Spleen (tissue), 11 donors: ENCODE results near the gene GNA14. TPM values are rescaled to one million over a fixed set of nuclear protein-coding genes. Genes with fewer than 3 reads are reported as not detected.
"Not testable (repeated sequence)": the region's sequence is repeated elsewhere in the genome, so short reads cannot be mapped to it uniquely, and the experiment has no call there.

Experiments used
- DNase-seq: peaks from one replicate; pipeline ENCODE4 v3.0.0-alpha.2; 2020
- H3K27ac ChIP-seq, 8 donors: fragments of 200-600 bp; sonication (generic) in 7 of 8; 1 replicate in 4 of 8; 2 replicates in 4 of 8; pipeline versions ENCODE4 v1.5.0 to v1.8.0; 2016 to 2021; ENCODE audit warnings: inconsistent platforms in 4 of 8, mild to moderate bottlenecking in 4 of 8, moderate library complexity in 1 of 8
- H3K27me3 ChIP-seq, 7 donors: fragments of 200-600 bp; sonication (generic) in 6 of 7; replicated peaks in 1 of 7; 1 replicate in 4 of 7; 2 replicates in 3 of 7; pipeline versions ENCODE4 v1.5.0 to v1.8.0; 2016 to 2021; ENCODE audit warnings: inconsistent platforms in 3 of 7, mild to moderate bottlenecking in 1 of 7
- H3K36me3 ChIP-seq, 6 donors: fragments of 200-600 bp; sonication (generic) in 5 of 6; 1 replicate in 4 of 6; 2 replicates in 2 of 6; pipeline versions ENCODE4 v1.5.0 to v1.8.0; 2016 to 2021; ENCODE audit warnings: inconsistent platforms in 2 of 6
- H3K4me1 ChIP-seq, 6 donors: fragments of 200-600 bp; sonication (generic) in 5 of 6; 1 replicate in 3 of 6; 2 replicates in 3 of 6; pipeline versions ENCODE4 v1.5.0 to v1.8.0; 2016 to 2021; ENCODE audit warnings: inconsistent platforms in 3 of 6
- H3K4me3 ChIP-seq, 8 donors: fragments of 200-600 bp; sonication (generic) in 7 of 8; 1 replicate in 4 of 8; 2 replicates in 4 of 8; pipeline versions ENCODE4 v1.5.0 to v1.8.0; 2016 to 2021; ENCODE audit warnings: inconsistent platforms in 4 of 8, mild to moderate bottlenecking in 4 of 8, moderate library complexity in 2 of 8
- H3K9me3 ChIP-seq, 8 donors: fragments of 200-600 bp; sonication (generic) in 7 of 8; 1 replicate in 4 of 8; 2 replicates in 4 of 8; pipeline versions ENCODE4 v1.5.0 to v1.8.0; 2016 to 2021; ENCODE audit warnings: inconsistent platforms in 4 of 8
- CTCF ChIP-seq, 11 experiments: fragments of 200-600 bp in 7 of 11; fragments of 450-650 bp in 4 of 11; sonication (generic) in 4 of 11; IDR thresholded peaks in 8 of 11; conservative IDR thresholded peaks in 3 of 11; 1 replicate in 7 of 11; 2 replicates in 4 of 11; pipeline versions ENCODE4 v1.4.0 to v1.8.0; 2016 to 2021; ENCODE audit warnings: antibody characterized with exemption in 11 of 11, inconsistent platforms in 4 of 11, mild to moderate bottlenecking in 1 of 11
- POLR2A ChIP-seq, 3 donors: fragments of 450-650 bp; IDR thresholded peaks; one replicate each; pipeline ENCODE4 v1.5.1; 2017; ENCODE audit warnings: antibody characterized with exemption in 3 of 3, mild to moderate bottlenecking in 1 of 3
- POLR2AphosphoS5 ChIP-seq, 3 donors: sonication (generic); formaldehyde crosslinking; IDR thresholded peaks; one replicate each; pipeline ENCODE4 v1.5.1; 2017; ENCODE audit warnings: antibody characterized with exemption in 3 of 3
- WGBS, 5 donors: extraction: QIAGEN DNeasy Blood & Tissue Kit in 3 of 5; methylation state at CpG; one replicate each; pipeline versions ENCODE4 v1.1.5 to v1.1.7; 2013 to 2018; 5-methylcytosine and 5-hydroxymethylcytosine counted together
- intact Hi-C: fragments of 100-400 bp; cut with DNase I; formaldehyde crosslinking; loops from one replicate; pipeline ENCODE4 v1.15.0; 2023; ENCODE audit warnings: low total_unique reads
- polyA plus RNA-seq, 3 donors: library from polyadenylated mRNA; stranded (reverse); fragments of 200-250 nt; gene quantifications; one replicate each; pipeline ENCODE4 v1.2.1, GENCODE V29; 2013
- total RNA-seq, 7 donors: library from RNA; depleted of rRNA in 3 of 7; stranded (reverse); fragments of >200 nt in 3 of 7; fragmentation: NEBNext Ultra II Directional in 4 of 7; extraction: Animal tissue kit (Norgen Biotek cat#: 25700) in 4 of 7; gene quantifications; one replicate each; pipeline versions ENCODE4 v1.1.0 to v1.2.1, GENCODE V29; 2016 to 2021
- donor health status: healthy with polysubstance abuse.
- donor health status: DM: no; HTN: no; CAD: no; lungs with moderate emphysema.
- donor health status: DM: no; HTN: no; CAD: no.
- donor health status: Bipolar disorder and iron deficiency.
- donor health status: healthy.
- donor health status: DM: no; HTN: no; CAD: no.
- donor health status: DM: yes; HTN: yes; CAD: no.

GNA14 gene
- total and polyA plus RNA-seq, 10 donors = 1.7 to 41.7 (median 7.9) TPM

GRCh38 chr9:77421506-77422265 is 226.4 kb downstream of the GNA14 start:
- no peak for DNase-seq
- Histone ChIP-seq H3K4me1 (peaks cover 0 to 31% (median 6%) of the 10 kb centered on the region in 6 donors), H3K4me3 (no peak overlapping the region), H3K27me3 (no peaks in the 10 kb centered on the region), H3K36me3 (peaks cover 0 to 10% (median 0%) of the 10 kb centered on the region in 6 donors), H3K27ac (no peak overlapping the region), H3K9me3 (peaks cover 0 to 4% (median 0%) of the 10 kb centered on the region in 8 donors)
- intact Hi-C loops = no loop called here
- TF ChIP-seq POLR2AphosphoS5 (IDR thresholded peaks at IDR 0.05) = no peak
- TF ChIP-seq POLR2A (IDR thresholded peaks at IDR 0.05) = no peak
- no peak for TF ChIP-seq CTCF (IDR thresholded peaks at IDR 0.05 in 8 of 11, conservative IDR thresholded peaks at IDR 0.05 in 3 of 11)
- WGBS, 5 donors = 88 to 95% (median 93%) methylated on average over 10 of the region's 10 CpGs

GRCh38 chr9:77420641-77421040 is 227.5 kb downstream of the GNA14 start:
- Histone ChIP-seq H3K27me3 (no peaks in the 10 kb centered on the region), H3K4me1 (peaks cover 0 to 28% (median 6%) of the 10 kb centered on the region in 6 donors), H3K9me3 (peaks cover 0 to 4% (median 0%) of the 10 kb centered on the region in 8 donors), H3K4me3 (no peak overlapping the region), H3K36me3 (peaks cover 0 to 17% (median 0%) of the 10 kb centered on the region in 6 donors), H3K27ac (peak overlapping the region in 4 of 8 donors; percentile 6 to 14 (median 7))
- TF ChIP-seq CTCF (IDR thresholded peaks at IDR 0.05 in 8 of 11, conservative IDR thresholded peaks at IDR 0.05 in 3 of 11) = no peak
- TF ChIP-seq POLR2A (IDR thresholded peaks at IDR 0.05) = no peak
- no peak for TF ChIP-seq POLR2AphosphoS5 (IDR thresholded peaks at IDR 0.05)
- WGBS, 5 donors = 44 to 67% (median 47%) methylated on average over 2 of the region's 2 CpGs
- intact Hi-C loops = no loop called here
- no peak for DNase-seq

GRCh38 chr9:77418226-77418625 is 229.9 kb downstream of the GNA14 start:
- Histone ChIP-seq H3K27ac (peak overlapping the region in 4 of 8 donors; percentile 26 to 75 (median 66)), H3K36me3 (peaks cover 0 to 20% (median 0%) of the 10 kb centered on the region in 6 donors), H3K9me3 (peaks cover 0 to 4% (median 0%) of the 10 kb centered on the region in 8 donors), H3K27me3 (no peaks in the 10 kb centered on the region), H3K4me1 (peaks cover 0 to 28% (median 6%) of the 10 kb centered on the region in 6 donors), H3K4me3 (no peak overlapping the region)
- intact Hi-C loops = no loop called here
- no peak for DNase-seq
- TF ChIP-seq POLR2A (IDR thresholded peaks at IDR 0.05) = no peak
- no peak for TF ChIP-seq CTCF (IDR thresholded peaks at IDR 0.05 in 8 of 11, conservative IDR thresholded peaks at IDR 0.05 in 3 of 11)
- no peak for TF ChIP-seq POLR2AphosphoS5 (IDR thresholded peaks at IDR 0.05)

- H3K9me3 ChIP-seq = peaks cover 0 to 4% (median 0%) of the 10 kb centered on the region in 8 donors
- H3K27ac ChIP-seq = peak overlapping the region in 5 of 8 donors; percentile 35 to 75 (median 62)
- 43 to 79% (median 61%) methylated on average over 5 of the region's 5 CpGs for WGBS, 5 donors
- H3K27me3 ChIP-seq = no peaks in the 10 kb centered on the region
- H3K4me3 ChIP-seq = no peak overlapping the region
- peaks cover 0 to 20% (median 0%) of the 10 kb centered on the region in 6 donors for H3K36me3 ChIP-seq
- TF ChIP-seq CTCF (IDR thresholded peaks at IDR 0.05 in 8 of 11, conservative IDR thresholded peaks at IDR 0.05 in 3 of 11) (no peak), POLR2AphosphoS5 (IDR thresholded peaks at IDR 0.05) (no peak)
- intact Hi-C loops = no loop called here
- DNase-seq = no peak
- peaks cover 0 to 28% (median 6%) of the 10 kb centered on the region in 6 donors for H3K4me1 ChIP-seq
Measured at GRCh38 chr9:77417566-77417965, 230.6 kb downstream of the GNA14 start.

- H3K27ac ChIP-seq, H3K4me1 ChIP-seq, H3K27me3 ChIP-seq, H3K4me3 ChIP-seq, DNase-seq, intact Hi-C loops, H3K9me3 ChIP-seq: not testable (repeated sequence)
- H3K36me3 ChIP-seq = peaks cover 0 to 44% (median 25%) of the 10 kb centered on the region in 6 donors
- WGBS, 5 donors = 92 to 98% (median 95%) methylated on average over 6 to 9 of the region's 9 CpGs
Measured at GRCh38 chr9:77408521-77408920, 239.6 kb downstream of the GNA14 start.
